Mesendoderm (in vitro differentiated cells): ENCODE results near the gene CABLES2.
A peak's percentile ranks its signal among the peaks of the same experiment; 100 is the strongest.
"Not testable (repeated sequence)": the region's sequence is repeated elsewhere in the genome, so short reads cannot be mapped to it uniquely, and the experiment has no call there.

Experiments used
- DNase-seq: peaks from one replicate; pipeline ENCODE4 v3.0.0; 2013
- H2AK5ac ChIP-seq: 2 replicates; pipeline ENCODE4 v1.6.1; 2013; ENCODE audit warnings: low read length, inconsistent platforms
- H2BK120ac ChIP-seq: 2 replicates; pipeline ENCODE4 v1.6.1; 2013; ENCODE audit warnings: low read depth, mild to moderate bottlenecking, low read length, moderate library complexity, mixed read lengths
- H2BK15ac ChIP-seq: replicated peaks from 2 replicates; pipeline ENCODE4 v1.6.1; 2013; ENCODE audit warnings: low read depth, mild to moderate bottlenecking, moderate library complexity
- H2BK5ac ChIP-seq: 2 replicates; pipeline ENCODE4 v1.6.1; 2013; ENCODE audit warnings: low read length, inconsistent platforms
- H3K18ac ChIP-seq: 2 replicates; pipeline ENCODE4 v1.6.1; 2013; ENCODE audit warnings: mild to moderate bottlenecking, low read length, mixed read lengths
- H3K23ac ChIP-seq: one replicate; pipeline ENCODE4 v1.6.1; 2013; ENCODE audit warnings: low read length
- H3K27ac ChIP-seq: 2 replicates; pipeline ENCODE4 v1.5.1; 2013; ENCODE audit warnings: low read depth, mild to moderate bottlenecking, inconsistent platforms, low read length, moderate library complexity
- H3K27me3 ChIP-seq: 2 replicates; pipeline ENCODE4 v1.6.1; 2013; ENCODE audit warnings: low read length, control low read depth, mild to moderate bottlenecking, inconsistent platforms; ENCODE audit not compliant: insufficient read depth, poor library complexity
- H3K36me3 ChIP-seq: 2 replicates; pipeline ENCODE4 v1.6.1; 2013; ENCODE audit warnings: low read length, inconsistent platforms; ENCODE audit not compliant: control insufficient read depth, insufficient read depth
- H3K4ac ChIP-seq: one replicate; pipeline ENCODE4 v1.6.1; 2013; ENCODE audit warnings: low read depth, mild to moderate bottlenecking, low read length, moderate library complexity
- H3K4me1 ChIP-seq: 2 replicates; pipeline ENCODE4 v1.6.1; 2013; ENCODE audit warnings: low read depth, low read length, inconsistent platforms; ENCODE audit not compliant: control insufficient read depth
- H3K4me2 ChIP-seq: 2 replicates; pipeline ENCODE4 v1.6.1; 2013; ENCODE audit warnings: low read length
- H3K4me3 ChIP-seq: 2 replicates; pipeline ENCODE4 v1.5.1; 2013; ENCODE audit warnings: mild to moderate bottlenecking, low read length
- H3K56ac ChIP-seq: one replicate; pipeline ENCODE4 v1.6.1; 2013; ENCODE audit warnings: low read length
- H3K79me1 ChIP-seq: 2 replicates; pipeline ENCODE4 v1.6.1; 2013; ENCODE audit warnings: low read length, inconsistent platforms
- H3K79me2 ChIP-seq: 2 replicates; pipeline ENCODE4 v1.6.1; 2013; ENCODE audit warnings: mild to moderate bottlenecking, low read length; ENCODE audit not compliant: control insufficient read depth, insufficient read depth
- H3K9ac ChIP-seq: 2 replicates; pipeline ENCODE4 v1.6.1; 2013; ENCODE audit warnings: low read length, inconsistent platforms
- H4K5ac ChIP-seq: one replicate; pipeline ENCODE4 v1.6.1; 2013; ENCODE audit warnings: low read length
- H4K8ac ChIP-seq: one replicate; pipeline ENCODE4 v1.6.1; 2013; ENCODE audit warnings: low read depth, mild to moderate bottlenecking, control low read depth, low read length, moderate library complexity
- WGBS: extraction: QIAGEN DNeasy Blood & Tissue Kit; methylation state at CpG from one replicate; pipeline ENCODE4 v1.1.7; 2013; ENCODE audit warnings: low lambda C conversion rate, missing lambda C conversion rate; ENCODE audit not compliant: insufficient coverage; ENCODE audit errors: extremely low coverage; 5-methylcytosine and 5-hydroxymethylcytosine counted together

CABLES2 gene

GRCh38 chr20:62427172-62428001, 20.3 kb upstream of the CABLES2 start, which contains the start of gene RBBP8NL:
Gene RBBP8NL, minus strand, starts transcription at chr20:62427539. Its CDS starts 7,892 bp downstream, at chr20:62419647.
- H3K27me3 ChIP-seq = no peaks in the 10 kb centered on the region
- H3K79me2 ChIP-seq = no peaks in the 10 kb centered on the region
- H2BK120ac ChIP-seq = no peak within 1 kb of the TSS
- H3K4ac ChIP-seq = peak within 1 kb of the TSS; percentile 11
- no peak within 1 kb of the TSS for H2BK15ac ChIP-seq
- H4K8ac ChIP-seq = no peak within 1 kb of the TSS
- no peak within 1 kb of the TSS for H3K4me3 ChIP-seq
- H3K56ac ChIP-seq = peak within 1 kb of the TSS; percentile 65
- H3K4me1 ChIP-seq = peaks cover 7% of the 10 kb centered on the region
- no peak within 1 kb of the TSS for H2BK5ac ChIP-seq
- no peak within 1 kb of the TSS for H2AK5ac ChIP-seq
- no peak within 1 kb of the TSS for H4K5ac ChIP-seq
- peak within 1 kb of the TSS; percentile 8 for H3K9ac ChIP-seq
- H3K79me1 ChIP-seq = no peaks in the 10 kb centered on the region
- peak; percentile 94 for DNase-seq
- WGBS = no CpG with 5 or more reads among the region's 28 CpGs
- no peak within 1 kb of the TSS for H3K23ac ChIP-seq
- no peak within 1 kb of the TSS for H3K27ac ChIP-seq
- no peaks in the 10 kb centered on the region for H3K36me3 ChIP-seq
- H3K18ac ChIP-seq = no peak within 1 kb of the TSS
- H3K4me2 ChIP-seq = no peak within 1 kb of the TSS

GRCh38 chr20:62426699-62427131, 19.6 kb upstream of the CABLES2 start:
- no peak overlapping the region for H3K23ac ChIP-seq
- H4K5ac ChIP-seq = no peak overlapping the region
- H2BK15ac ChIP-seq = no peak overlapping the region
- H3K4me3 ChIP-seq = no peak overlapping the region
- no peaks in the 10 kb centered on the region for H3K79me1 ChIP-seq
- no peak overlapping the region for H2BK120ac ChIP-seq
- no peak overlapping the region for H3K27ac ChIP-seq
- no peaks in the 10 kb centered on the region for H3K79me2 ChIP-seq
- no peak overlapping the region for H2BK5ac ChIP-seq
- H3K56ac ChIP-seq = peak overlapping the region; percentile 65
- no peak overlapping the region for H3K4me2 ChIP-seq
- H3K9ac ChIP-seq = peak overlapping the region; percentile 8
- H3K18ac ChIP-seq = no peak overlapping the region
- no peaks in the 10 kb centered on the region for H3K36me3 ChIP-seq
- H4K8ac ChIP-seq = no peak overlapping the region
- H3K4me1 ChIP-seq = peaks cover 7% of the 10 kb centered on the region
- DNase-seq = peak; percentile 64
- H3K27me3 ChIP-seq = no peaks in the 10 kb centered on the region
- H3K4ac ChIP-seq = no peak overlapping the region
- no CpG with 5 or more reads among the region's 22 CpGs for WGBS
- no peak overlapping the region for H2AK5ac ChIP-seq

- H3K4me3 ChIP-seq, H3K56ac ChIP-seq, H2AK5ac ChIP-seq, H3K27me3 ChIP-seq, DNase-seq, H2BK5ac ChIP-seq, H3K4me2 ChIP-seq, H3K18ac ChIP-seq, H3K4ac ChIP-seq, H2BK120ac ChIP-seq, H3K23ac ChIP-seq, H3K27ac ChIP-seq, H3K36me3 ChIP-seq, H3K79me2 ChIP-seq, H3K79me1 ChIP-seq, H4K5ac ChIP-seq, H4K8ac ChIP-seq, H3K4me1 ChIP-seq, H3K9ac ChIP-seq, H2BK15ac ChIP-seq: not testable (repeated sequence)
- WGBS = no CpG with 5 or more reads among the region's 4 CpGs
These were observed 18.9 kb upstream of the CABLES2 start for GRCh38 chr20:62426059-62426348.

- H3K4me3 ChIP-seq = no peak overlapping the region
- no peak overlapping the region for H3K4me2 ChIP-seq
- no CpG with 5 or more reads among the region's 21 CpGs for WGBS
- no peak overlapping the region for H3K56ac ChIP-seq
- no peak overlapping the region for H4K5ac ChIP-seq
- H3K4me1 ChIP-seq = peaks cover 7% of the 10 kb centered on the region
- H3K27ac ChIP-seq = no peak overlapping the region
- no peaks in the 10 kb centered on the region for H3K79me2 ChIP-seq
- no peak overlapping the region for H3K18ac ChIP-seq
- no peak overlapping the region for H2BK120ac ChIP-seq
- H3K9ac ChIP-seq = no peak overlapping the region
- H3K36me3 ChIP-seq = no peaks in the 10 kb centered on the region
- no peak overlapping the region for H2BK5ac ChIP-seq
- no peak overlapping the region for H4K8ac ChIP-seq
- DNase-seq = no peak
- H3K4ac ChIP-seq = no peak overlapping the region
- no peaks in the 10 kb centered on the region for H3K27me3 ChIP-seq
- H3K23ac ChIP-seq = no peak overlapping the region
- no peaks in the 10 kb centered on the region for H3K79me1 ChIP-seq
- no peak overlapping the region for H2BK15ac ChIP-seq
- no peak overlapping the region for H2AK5ac ChIP-seq
These were observed 18.4 kb upstream of the CABLES2 start for GRCh38 chr20:62425281-62426058.

- Histone ChIP-seq H3K4me1 (peaks cover 7% of the 10 kb centered on the region), H3K27me3 (no peaks in the 10 kb centered on the region), H2BK15ac (no peak overlapping the region), H3K4ac (no peak overlapping the region), H4K5ac (no peak overlapping the region), H2AK5ac (no peak overlapping the region), H3K56ac (no peak overlapping the region), H3K9ac (no peak overlapping the region), H3K4me3 (no peak overlapping the region), H3K27ac (no peak overlapping the region), H3K18ac (no peak overlapping the region), H3K79me2 (no peaks in the 10 kb centered on the region), H3K79me1 (no peaks in the 10 kb centered on the region), H3K4me2 (no peak overlapping the region), H3K36me3 (no peaks in the 10 kb centered on the region), H4K8ac (no peak overlapping the region), H3K23ac (no peak overlapping the region), H2BK5ac (no peak overlapping the region), H2BK120ac (no peak overlapping the region)
- no CpG with 5 or more reads among the region's 23 CpGs for WGBS
- no peak for DNase-seq
These were observed 17.4 kb upstream of the CABLES2 start for GRCh38 chr20:62424249-62425107.
